ENCODE measurements around the gene TBPL1.

The TBPL1 gene

DNA sequence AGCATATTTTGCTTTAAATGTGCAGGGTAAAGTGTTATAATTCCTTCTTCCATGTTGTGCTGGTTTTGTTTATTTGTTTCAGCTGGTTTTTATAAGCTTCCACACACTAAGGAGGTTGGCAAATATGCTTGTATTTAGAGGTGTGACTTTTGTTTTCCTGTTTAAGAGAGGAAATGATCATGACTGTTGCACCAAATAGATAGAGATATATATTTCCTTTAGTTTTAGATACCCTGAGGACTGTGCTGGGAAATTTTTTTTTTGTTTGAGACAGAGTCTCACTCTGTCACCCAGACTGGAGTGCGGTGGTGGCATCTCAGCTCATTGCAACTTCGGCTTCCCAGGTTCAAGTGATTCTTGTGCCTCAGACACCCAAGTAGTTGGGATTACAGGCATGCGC is 5.8 kb downstream of the TBPL1 start (continued):
- TF ChIP-seq, protein P1, sequence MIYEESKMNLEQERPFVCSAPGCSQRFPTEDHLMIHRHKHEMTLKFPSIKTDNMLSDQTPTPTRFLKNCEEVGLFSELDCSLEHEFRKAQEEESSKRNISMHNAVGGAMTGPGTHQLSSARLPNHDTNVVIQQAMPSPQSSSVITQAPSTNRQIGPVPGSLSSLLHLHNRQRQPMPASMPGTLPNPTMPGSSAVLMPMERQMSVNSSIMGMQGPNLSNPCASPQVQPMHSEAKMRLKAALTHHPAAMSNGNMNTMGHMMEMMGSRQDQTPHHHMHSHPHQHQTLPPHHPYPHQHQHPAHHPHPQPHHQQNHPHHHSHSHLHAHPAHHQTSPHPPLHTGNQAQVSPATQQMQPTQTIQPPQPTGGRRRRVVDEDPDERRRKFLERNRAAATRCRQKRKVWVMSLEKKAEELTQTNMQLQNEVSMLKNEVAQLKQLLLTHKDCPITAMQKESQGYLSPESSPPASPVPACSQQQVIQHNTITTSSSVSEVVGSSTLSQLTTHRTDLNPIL (CRISPR knock-in tag; IDR thresholded peaks at IDR 0.05; ENCODE audit: low read depth) = no peak
- no peak for TF ChIP-seq RARB (CRISPR knock-in tag; IDR thresholded peaks at IDR 0.05)

DNA sequence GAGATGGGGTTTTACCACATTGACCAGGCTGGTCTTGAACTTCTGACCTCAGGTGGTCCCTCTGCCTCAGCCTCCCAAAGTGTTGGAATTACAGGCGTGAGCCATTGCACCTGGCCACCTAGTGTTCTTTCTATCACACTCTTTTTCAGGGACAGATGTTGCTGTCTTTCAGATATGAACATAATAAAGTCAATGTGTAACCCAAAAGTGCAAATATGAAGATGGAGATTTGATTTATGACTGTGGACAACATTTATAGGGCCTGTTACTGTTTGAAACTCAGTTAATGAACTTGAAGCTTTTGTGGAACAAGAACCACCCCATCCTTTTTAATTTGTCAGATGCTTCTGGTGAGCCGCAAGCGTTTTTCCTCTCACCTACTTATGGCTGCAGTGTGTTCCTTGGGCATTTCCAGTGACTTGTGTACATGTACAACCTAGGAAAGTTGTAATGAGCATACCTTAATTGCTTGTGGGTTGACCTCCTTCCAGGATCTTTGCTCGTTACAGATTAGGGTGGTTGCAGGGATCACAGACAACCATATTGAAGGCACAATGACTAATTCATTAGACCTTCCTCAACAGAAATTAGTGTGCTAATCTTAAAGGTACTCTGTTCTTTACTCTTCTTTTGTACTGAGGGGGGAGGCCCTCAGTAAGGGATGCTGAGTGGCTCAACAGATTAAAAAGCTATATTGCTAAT is 6.8 kb downstream of the TBPL1 start:
- TF ChIP-seq ZNF565 (CRISPR knock-in tag; conservative IDR thresholded peaks at IDR 0.05; ENCODE audit: low read depth) (no peak), BACH2 (CRISPR knock-in tag; IDR thresholded peaks at IDR 0.05; ENCODE audit: borderline replicate concordance) (no peak), RARB (CRISPR knock-in tag; IDR thresholded peaks at IDR 0.05) (no peak), ESRRG (CRISPR knock-in tag; IDR thresholded peaks at IDR 0.05) (no peak), GLIS3 (CRISPR knock-in tag; IDR thresholded peaks at IDR 0.05) (no peak), PPARA (CRISPR knock-in tag; IDR thresholded peaks at IDR 0.05; ENCODE audit: borderline replicate concordance) (no peak), ZNF8 (CRISPR knock-in tag; IDR thresholded peaks at IDR 0.05) (no peak), ARNTL (CRISPR knock-in tag; IDR thresholded peaks at IDR 0.05; ENCODE audit: borderline replicate concordance, low read depth) (no peak), TOX (CRISPR knock-in tag; IDR thresholded peaks at IDR 0.05; ENCODE audit: borderline replicate concordance) (no peak), TCF4 (CRISPR knock-in tag; IDR thresholded peaks at IDR 0.05; ENCODE audit: borderline replicate concordance) (no peak), CSDC2 (CRISPR knock-in tag; IDR thresholded peaks at IDR 0.05) (no peak)
- TF ChIP-seq, protein P2, sequence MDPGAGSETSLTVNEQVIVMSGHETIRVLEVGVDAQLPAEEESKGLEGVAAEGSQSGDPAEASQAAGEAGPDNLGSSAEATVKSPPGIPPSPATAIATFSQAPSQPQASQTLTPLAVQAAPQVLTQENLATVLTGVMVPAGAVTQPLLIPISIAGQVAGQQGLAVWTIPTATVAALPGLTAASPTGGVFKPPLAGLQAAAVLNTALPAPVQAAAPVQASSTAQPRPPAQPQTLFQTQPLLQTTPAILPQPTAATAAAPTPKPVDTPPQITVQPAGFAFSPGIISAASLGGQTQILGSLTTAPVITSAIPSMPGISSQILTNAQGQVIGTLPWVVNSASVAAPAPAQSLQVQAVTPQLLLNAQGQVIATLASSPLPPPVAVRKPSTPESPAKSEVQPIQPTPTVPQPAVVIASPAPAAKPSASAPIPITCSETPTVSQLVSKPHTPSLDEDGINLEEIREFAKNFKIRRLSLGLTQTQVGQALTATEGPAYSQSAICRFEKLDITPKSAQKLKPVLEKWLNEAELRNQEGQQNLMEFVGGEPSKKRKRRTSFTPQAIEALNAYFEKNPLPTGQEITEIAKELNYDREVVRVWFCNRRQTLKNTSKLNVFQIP (CRISPR knock-in tag; IDR thresholded peaks at IDR 0.05; ENCODE audit: borderline replicate concordance, low read depth) = no peak
- TF ChIP-seq, protein P3, sequence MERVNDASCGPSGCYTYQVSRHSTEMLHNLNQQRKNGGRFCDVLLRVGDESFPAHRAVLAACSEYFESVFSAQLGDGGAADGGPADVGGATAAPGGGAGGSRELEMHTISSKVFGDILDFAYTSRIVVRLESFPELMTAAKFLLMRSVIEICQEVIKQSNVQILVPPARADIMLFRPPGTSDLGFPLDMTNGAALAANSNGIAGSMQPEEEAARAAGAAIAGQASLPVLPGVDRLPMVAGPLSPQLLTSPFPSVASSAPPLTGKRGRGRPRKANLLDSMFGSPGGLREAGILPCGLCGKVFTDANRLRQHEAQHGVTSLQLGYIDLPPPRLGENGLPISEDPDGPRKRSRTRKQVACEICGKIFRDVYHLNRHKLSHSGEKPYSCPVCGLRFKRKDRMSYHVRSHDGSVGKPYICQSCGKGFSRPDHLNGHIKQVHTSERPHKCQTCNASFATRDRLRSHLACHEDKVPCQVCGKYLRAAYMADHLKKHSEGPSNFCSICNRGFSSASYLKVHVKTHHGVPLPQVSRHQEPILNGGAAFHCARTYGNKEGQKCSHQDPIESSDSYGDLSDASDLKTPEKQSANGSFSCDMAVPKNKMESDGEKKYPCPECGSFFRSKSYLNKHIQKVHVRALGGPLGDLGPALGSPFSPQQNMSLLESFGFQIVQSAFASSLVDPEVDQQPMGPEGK (CRISPR knock-in tag; IDR thresholded peaks at IDR 0.05; ENCODE audit: borderline replicate concordance) = no peak
- TF ChIP-seq, protein P4, sequence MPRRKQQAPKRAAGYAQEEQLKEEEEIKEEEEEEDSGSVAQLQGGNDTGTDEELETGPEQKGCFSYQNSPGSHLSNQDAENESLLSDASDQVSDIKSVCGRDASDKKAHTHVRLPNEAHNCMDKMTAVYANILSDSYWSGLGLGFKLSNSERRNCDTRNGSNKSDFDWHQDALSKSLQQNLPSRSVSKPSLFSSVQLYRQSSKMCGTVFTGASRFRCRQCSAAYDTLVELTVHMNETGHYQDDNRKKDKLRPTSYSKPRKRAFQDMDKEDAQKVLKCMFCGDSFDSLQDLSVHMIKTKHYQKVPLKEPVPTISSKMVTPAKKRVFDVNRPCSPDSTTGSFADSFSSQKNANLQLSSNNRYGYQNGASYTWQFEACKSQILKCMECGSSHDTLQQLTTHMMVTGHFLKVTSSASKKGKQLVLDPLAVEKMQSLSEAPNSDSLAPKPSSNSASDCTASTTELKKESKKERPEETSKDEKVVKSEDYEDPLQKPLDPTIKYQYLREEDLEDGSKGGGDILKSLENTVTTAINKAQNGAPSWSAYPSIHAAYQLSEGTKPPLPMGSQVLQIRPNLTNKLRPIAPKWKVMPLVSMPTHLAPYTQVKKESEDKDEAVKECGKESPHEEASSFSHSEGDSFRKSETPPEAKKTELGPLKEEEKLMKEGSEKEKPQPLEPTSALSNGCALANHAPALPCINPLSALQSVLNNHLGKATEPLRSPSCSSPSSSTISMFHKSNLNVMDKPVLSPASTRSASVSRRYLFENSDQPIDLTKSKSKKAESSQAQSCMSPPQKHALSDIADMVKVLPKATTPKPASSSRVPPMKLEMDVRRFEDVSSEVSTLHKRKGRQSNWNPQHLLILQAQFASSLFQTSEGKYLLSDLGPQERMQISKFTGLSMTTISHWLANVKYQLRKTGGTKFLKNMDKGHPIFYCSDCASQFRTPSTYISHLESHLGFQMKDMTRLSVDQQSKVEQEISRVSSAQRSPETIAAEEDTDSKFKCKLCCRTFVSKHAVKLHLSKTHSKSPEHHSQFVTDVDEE (CRISPR knock-in tag; IDR thresholded peaks at IDR 0.05) = no peak
- ATAC-seq = no peak

DNA sequence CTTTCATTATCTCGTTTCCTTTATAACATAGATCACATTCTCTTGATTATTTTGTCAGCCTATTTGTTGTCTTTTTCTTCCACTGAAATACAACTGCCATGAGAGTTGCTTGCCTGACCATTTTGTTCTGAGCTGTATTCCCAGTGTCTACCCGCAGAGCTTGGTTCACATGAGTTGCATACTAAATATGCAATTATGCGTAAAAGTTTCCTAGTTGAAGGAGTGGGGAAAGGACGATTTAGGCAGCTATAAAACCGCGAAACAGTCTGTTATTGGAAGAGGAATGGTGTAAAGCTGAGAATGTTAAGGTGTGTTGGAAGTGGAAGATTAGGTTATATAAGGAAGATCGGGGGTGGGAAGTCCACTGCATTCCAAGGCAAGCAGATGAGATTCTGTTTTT is 8.8 kb downstream of the TBPL1 start:
- ATAC-seq = no peak

DNA sequence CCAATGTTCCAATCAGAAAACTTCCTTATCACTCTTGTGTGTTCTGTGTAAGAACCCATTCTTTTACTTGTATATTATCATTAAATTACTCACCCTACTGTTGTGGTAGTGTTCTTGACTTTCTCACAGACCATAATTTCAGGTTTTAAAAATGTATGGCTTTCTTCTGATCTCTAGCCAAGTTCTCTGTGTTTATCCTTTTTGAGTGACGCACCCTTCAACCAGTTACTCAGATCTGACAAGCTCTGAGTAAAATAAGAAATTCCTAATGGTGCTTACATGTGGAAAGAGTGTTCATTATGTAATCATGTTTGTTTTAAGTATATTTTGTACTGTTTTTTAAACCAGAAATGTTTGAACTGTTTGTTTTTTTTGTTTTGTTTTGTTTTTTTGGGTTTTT is 11.0 kb downstream of the TBPL1 start:
- ATAC-seq = no peak
- TF ChIP-seq ZNF70 (CRISPR knock-in tag; IDR thresholded peaks at IDR 0.05) = no peak
- TF ChIP-seq, protein P4 (CRISPR knock-in tag; IDR thresholded peaks at IDR 0.05) = no peak
- TF ChIP-seq TOX (CRISPR knock-in tag; IDR thresholded peaks at IDR 0.05; ENCODE audit: borderline replicate concordance) = no peak
- TF ChIP-seq ZNF565 (CRISPR knock-in tag; conservative IDR thresholded peaks at IDR 0.05; ENCODE audit: low read depth) = no peak
- TF ChIP-seq, protein P5, sequence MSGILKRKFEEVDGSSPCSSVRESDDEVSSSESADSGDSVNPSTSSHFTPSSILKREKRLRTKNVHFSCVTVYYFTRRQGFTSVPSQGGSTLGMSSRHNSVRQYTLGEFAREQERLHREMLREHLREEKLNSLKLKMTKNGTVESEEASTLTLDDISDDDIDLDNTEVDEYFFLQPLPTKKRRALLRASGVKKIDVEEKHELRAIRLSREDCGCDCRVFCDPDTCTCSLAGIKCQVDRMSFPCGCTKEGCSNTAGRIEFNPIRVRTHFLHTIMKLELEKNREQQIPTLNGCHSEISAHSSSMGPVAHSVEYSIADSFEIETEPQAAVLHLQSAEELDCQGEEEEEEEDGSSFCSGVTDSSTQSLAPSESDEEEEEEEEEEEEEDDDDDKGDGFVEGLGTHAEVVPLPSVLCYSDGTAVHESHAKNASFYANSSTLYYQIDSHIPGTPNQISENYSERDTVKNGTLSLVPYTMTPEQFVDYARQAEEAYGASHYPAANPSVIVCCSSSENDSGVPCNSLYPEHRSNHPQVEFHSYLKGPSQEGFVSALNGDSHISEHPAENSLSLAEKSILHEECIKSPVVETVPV (CRISPR knock-in tag; IDR thresholded peaks at IDR 0.05) = no peak
- TF ChIP-seq RARB (CRISPR knock-in tag; IDR thresholded peaks at IDR 0.05) = no peak
- no peak for TF ChIP-seq ESRRG (CRISPR knock-in tag; IDR thresholded peaks at IDR 0.05)
- TF ChIP-seq, protein P3 (CRISPR knock-in tag; IDR thresholded peaks at IDR 0.05; ENCODE audit: borderline replicate concordance) = no peak
- TF ChIP-seq, protein P1 (CRISPR knock-in tag; IDR thresholded peaks at IDR 0.05; ENCODE audit: low read depth) = no peak
- TF ChIP-seq GLIS3 (CRISPR knock-in tag; IDR thresholded peaks at IDR 0.05) = no peak
- TF ChIP-seq TCF4 (CRISPR knock-in tag; IDR thresholded peaks at IDR 0.05; ENCODE audit: borderline replicate concordance) = no peak

More for the DNA sequence above, 8.8 kb downstream of the TBPL1 start:
- TF ChIP-seq BACH2 (CRISPR knock-in tag; IDR thresholded peaks at IDR 0.05; ENCODE audit: borderline replicate concordance) (no peak), ZFP3 (CRISPR knock-in tag; IDR thresholded peaks at IDR 0.05) (no peak), ZNF70 (CRISPR knock-in tag; IDR thresholded peaks at IDR 0.05) (no peak), OSR1 (CRISPR knock-in tag; IDR thresholded peaks at IDR 0.05) (no peak), ARNTL (CRISPR knock-in tag; IDR thresholded peaks at IDR 0.05; ENCODE audit: borderline replicate concordance, low read depth) (no peak)
